ENCODE data around the gene ATG7.
"Not testable (repeated sequence)": the region's sequence is repeated elsewhere in the genome, so short reads cannot be mapped to it uniquely, and the experiment has no call there.

Gene ATG7

DNA sequence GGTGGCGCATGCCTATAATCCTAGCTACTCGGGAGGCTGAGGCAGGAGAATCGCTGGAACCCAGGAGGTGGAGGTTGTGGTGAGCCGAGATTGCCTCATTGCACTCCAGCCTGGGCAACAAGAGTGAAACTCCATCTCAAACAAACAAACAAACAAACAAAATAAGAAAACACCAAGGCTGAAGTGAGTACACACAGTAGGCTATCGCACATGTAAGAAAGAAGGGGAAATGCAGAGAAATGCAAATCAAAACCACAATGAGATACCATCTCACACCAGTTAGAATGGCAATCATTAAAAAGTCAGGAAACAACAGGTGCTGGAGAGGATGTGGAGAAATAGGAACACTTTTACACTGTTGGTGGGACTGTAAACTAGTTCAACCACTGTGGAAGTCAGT lies 322.8 kb downstream of the ATG7 start:
- DNase-seq, result not testable (repeated sequence)

DNA sequence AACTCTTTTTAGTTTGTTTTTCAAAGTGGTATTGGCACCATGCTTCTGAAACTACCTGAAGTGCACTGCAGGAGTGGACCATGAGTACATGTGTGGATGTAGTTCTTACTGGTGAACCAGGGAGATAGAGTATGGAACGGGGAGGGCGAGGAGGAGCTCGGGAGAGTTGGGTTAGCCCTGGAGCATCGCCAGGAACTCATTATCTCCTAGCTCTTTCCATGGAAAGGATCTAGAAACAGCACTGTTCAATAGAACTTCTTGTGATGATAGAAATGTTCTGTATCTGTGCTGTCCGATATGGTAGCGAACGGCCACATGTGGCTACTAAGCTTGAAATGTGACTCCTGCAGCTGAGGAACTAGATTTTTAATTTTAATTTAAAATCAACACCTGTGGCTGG lies 324.2 kb downstream of the ATG7 start:
- DNase-seq, result no peak

DNA sequence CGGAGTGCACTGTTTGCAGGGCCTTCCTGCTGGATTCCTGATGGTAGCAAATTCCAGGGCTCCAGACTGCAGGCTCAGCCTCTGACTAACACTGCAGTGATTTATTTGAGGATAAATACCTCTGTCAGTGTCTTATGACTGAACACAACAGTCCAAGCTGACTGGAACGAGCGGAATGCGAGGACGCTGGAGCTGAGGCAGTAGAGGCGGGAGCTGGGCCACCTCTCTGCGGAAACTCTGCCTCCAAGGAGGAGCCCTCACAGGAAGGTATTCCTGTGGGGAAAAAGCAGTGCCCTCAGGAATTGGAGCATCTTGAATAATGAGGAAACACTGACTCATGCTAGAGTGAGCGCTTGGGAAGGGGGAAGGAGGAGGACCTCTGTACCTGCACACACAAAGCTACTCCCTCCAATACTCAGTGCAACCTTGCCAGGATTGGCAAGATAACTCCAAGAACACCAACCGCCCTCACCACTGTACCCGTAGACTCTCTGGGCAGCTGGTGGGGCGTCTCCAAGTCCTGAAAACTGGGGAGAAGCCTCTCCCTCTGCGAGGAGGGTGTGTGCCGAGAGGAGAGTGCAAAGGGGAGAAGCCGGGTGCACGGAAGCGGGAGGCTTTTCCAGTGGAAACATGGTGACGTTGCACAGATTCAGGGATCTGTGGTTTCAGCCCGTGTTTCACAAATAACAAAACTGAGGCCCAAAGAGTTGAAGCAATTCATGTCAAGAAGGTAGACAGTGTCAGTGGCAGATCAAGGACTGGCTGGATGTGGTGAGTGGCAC lies 328.5 kb downstream of the ATG7 start:
- no peak for DNase-seq

DNA sequence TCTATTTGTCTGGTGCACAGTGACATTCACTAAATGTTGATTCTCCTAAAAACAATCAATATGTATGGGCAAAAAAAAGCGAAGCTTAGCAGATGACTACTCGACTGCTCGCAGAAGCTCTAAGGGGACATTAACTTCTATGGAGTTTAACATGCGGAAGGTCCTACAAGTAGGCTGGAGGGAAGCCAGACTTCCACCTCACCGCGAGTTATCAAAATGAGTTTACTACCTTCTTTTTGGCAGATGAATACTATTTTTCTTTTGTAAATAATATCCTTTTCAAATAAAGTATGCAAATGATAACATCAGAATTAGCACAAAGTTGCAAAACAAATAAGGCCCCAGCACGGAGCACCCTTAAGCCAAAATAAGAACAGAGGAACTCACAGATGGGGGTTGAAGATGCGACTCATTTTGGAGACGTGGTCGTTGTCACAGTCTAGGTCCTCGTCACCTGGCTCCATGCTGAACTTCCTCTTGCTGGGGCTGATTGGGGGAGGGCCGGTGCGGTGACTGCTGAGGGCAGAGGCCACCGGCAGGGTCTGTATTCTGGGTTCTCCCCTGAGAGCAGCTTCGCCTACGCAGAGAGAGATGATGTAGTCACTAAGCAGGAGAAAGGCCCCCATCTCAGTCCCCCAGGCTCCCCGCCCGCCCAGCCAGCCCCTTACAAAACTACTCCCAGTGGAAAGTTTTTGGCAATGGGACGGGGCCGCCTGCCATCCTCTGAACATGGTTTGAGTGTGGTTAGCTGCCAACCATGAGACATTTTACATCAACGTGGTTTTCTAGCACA lies 329.4 kb downstream of the ATG7 start:
- DNase-seq, result no peak

DNA sequence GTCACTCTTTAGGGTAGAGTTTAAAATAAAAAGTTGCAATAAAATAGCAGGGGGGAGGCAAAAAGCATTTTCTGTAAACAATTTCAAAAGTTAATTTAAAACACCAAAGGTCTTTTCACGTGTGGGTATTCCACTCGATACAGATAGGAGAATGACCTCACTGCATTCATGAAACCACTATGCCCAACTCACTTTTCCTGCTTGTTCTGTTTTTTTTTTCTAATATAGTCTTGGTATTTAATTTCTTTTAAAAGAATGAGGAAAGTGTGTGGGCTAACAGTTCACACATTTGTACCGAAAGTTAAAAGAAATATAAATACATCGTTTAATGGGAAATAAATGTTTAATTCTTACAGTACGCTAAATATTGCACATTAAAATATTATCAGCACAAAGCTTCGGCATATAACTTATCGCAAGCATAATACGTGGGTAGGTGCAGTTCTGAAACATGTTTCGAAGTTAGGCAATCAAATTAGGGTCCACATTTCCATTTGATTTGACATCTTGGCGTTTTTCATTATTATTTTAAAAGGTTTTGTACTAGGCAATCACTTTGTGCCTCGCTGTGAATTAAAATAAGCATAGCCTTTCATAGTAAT lies 330.1 kb downstream of the ATG7 start:
- DNase-seq, result no peak

DNA sequence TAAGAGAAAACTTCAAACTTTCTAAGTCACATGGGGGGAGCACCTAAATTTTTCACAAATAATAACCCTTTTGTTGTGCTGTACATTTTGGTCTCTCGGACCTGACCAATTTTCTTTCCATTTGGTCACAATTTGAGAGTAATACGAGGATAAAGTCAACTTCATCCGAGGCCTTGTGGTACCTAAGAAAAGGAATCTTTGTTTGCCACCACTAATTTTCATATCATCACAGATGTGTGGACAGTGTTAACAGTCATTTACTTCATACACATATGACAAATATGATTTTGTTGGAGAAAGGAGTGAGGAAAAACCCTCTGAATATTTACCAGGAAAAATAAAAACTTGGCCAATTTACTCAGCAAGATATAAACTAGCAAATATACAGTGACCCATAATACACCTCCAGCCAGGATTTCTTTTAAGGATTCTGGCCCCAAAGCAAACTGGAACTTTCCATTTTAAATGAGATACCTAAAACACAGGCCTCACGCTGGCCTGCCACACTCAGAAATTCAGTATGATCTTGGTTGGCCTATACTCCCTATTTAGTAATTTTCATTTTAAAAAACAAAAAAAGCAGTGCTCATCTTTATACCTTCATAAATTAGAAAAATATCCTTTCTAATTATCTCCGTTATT lies 330.8 kb downstream of the ATG7 start:
- no peak for DNase-seq

DNA sequence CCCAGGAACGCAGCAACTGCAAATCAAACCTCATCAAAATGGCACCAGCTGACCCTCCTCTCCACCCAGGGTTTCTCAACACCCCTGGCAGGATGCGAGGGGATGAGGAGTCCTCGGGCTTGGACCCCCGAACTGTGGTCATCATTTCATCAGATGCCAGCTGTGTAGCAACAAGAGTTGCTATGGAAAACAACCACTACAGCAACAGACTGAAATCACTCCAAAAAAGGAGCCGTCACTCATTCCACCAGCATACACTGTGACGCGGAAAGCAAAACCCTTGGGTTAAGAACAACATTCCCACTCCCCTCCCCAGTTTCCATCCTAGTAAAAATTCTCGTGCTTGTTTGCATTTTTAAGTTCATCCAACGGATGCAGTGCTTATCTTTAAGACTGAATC lies 331.4 kb downstream of the ATG7 start:
- no peak for DNase-seq

DNA sequence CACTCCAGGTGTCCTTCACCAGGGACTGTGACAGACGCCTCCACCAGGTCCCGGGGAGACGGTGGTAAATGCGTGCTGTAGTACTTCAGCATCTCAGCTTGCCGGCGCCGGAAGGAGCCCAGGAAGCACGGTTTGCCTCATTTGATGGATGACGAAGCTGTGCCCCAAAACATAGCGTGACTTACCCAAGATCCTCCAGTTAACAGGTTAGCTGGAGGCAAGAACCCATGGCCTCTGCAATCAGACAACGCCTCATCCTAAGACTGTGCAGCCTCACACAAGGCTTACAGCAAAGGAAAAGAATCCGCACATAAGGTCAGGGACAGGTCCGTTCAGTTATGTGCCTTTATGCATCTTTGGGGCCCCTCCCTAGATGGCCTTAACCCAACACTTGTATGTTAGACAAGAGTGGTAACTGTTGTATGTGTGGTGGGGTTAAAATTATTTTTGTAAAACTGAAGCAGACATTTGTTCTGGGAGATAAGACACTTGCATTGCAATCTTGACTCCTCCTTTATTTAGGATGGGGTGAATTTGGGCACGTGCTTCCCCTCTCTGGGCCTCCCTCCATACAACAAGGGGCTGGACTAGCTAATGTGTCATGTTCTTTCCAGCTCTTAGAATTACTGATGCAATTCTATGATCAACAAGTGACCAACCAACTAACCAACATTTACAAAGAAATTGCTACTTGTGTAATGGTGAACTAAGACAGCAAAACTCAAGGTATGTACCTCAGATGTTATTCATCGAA lies 332.1 kb downstream of the ATG7 start:
- DNase-seq, result no peak

DNA sequence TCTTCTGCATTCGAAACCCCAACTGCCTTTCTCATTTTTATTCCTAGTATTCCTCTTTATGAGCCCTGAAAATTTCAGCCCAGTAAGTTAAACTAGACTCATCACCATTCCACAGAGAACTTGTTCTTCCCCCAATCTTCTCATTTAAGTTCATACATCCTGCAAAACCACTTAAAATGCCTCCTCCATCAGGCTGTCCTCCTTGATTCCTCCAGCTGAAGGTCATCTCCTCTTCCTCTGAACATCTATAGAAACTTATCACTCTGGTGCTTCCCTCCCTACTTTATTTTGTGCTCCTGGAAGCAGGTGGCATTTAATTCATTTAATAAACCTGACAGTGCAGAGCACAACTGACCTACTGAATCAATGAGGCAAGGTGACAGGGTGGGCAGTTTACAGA lies 333.2 kb downstream of the ATG7 start:
- no peak for DNase-seq

DNA sequence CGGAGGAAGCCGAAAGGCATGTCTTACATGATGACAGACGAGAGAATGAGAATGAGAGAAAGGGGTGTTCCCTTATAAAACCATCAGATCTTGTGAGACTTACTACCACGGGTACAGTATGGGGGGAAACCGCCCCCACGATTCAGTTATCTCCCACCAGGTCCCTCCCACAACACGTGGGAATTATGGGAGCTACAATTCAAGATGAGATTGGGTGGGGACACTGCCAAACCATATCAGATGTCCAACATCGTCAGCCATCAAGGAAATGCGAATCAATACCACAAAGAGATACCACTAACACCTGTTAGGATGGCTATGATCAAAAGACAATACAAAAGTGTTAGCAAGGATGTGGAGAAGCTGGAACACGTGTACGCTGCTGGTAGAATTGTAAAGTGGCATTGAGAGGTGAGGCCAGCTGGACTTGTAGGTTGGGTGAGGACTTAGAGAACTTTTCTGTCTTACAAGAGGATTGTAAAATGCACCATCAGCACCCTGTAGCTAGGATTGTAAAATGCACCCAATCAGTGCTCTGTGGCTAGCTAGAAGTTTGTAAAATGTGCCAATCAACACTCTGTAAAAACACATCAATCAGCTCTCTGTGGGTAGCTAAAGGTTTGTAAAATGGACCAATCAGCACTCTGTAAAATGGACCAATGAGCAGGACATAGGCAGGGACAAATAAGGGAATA lies 334.0 kb downstream of the ATG7 start:
- DNase-seq, result no peak

DNA sequence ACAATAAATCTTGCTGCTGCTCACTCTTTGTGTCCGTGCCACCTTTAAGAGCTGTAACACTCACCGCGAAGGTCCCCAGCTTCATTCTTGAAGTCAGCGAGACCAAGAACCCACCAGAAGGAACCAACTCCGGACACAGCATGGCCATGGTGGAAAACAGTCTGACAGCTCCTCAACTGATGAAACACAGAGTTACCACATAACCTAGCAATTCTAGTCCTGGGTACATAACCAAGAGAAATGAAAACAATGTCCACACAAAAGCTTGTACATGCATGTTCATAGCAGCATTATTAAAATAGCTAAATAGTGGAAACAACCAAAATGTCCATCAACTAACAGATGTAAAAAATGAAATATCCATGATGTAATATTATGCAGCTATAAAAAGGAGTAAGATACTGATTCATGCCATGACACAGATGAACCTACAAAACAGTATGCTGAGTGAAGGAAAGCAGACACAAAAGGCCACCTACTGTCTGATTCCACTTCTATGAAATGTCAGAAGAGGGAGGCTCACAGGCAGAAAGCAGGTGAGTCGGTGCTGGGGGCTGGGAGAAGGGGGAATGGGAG lies 334.8 kb downstream of the ATG7 start:
- DNase-seq, result no peak
